ENCODE measurements around the gene BSND.

BSND gene

DNA sequence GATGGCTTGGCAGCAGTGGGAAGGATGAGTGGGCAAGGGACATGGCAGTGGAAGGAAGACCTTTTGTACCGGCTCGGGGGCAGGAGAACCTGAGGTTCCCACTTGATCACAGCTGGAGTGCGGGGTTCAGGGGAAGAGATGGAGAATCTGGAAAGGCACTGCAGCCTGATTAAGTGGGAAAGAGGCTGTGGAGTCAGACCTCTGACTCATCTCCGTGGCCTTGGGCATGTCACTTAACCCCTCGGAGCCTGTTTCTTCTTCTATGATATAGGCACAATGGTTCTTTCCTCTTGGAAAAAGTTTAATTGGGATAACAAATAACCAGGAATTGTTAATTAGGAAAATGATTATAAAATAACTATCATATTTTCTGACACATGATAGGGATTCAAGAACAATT is 31.4 kb upstream of the BSND start:
- TF ChIP-seq CEBPB (IDR thresholded peaks at IDR 0.05), result no peak
- TF ChIP-seq TCF12 (IDR thresholded peaks at IDR 0.05; ENCODE audit: low read depth), result no peak
- no peak for TF ChIP-seq NFIC (IDR thresholded peaks at IDR 0.05)
- TF ChIP-seq EGR1 (IDR thresholded peaks at IDR 0.05), result no peak
- TF ChIP-seq MAX (IDR thresholded peaks at IDR 0.05), result no peak
- no peak for TF ChIP-seq TAF1 (IDR thresholded peaks at IDR 0.05; ENCODE audit: low read depth)
- TF ChIP-seq RAD21 (IDR thresholded peaks at IDR 0.05; ENCODE audit: low read depth), result no peak
- TF ChIP-seq ZBTB7A (IDR thresholded peaks at IDR 0.05; ENCODE audit: low read depth), result no peak
- no peak for TF ChIP-seq EP300 (IDR thresholded peaks at IDR 0.05; ENCODE audit: borderline replicate concordance)
- TF ChIP-seq TEAD4 (IDR thresholded peaks at IDR 0.05), result no peak
- no peak for TF ChIP-seq CREB1 (IDR thresholded peaks at IDR 0.05; ENCODE audit: low read depth)
- no peak for TF ChIP-seq FOXM1 (IDR thresholded peaks at IDR 0.05; ENCODE audit: borderline replicate concordance, low read depth)
- no peak for TF ChIP-seq YY1 (IDR thresholded peaks at IDR 0.05; ENCODE audit: low read depth)
- no peak for TF ChIP-seq REST (IDR thresholded peaks at IDR 0.05; ENCODE audit: low read depth)
- TF ChIP-seq, protein P1, sequence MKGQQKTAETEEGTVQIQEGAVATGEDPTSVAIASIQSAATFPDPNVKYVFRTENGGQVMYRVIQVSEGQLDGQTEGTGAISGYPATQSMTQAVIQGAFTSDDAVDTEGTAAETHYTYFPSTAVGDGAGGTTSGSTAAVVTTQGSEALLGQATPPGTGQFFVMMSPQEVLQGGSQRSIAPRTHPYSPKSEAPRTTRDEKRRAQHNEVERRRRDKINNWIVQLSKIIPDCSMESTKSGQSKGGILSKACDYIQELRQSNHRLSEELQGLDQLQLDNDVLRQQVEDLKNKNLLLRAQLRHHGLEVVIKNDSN (IDR thresholded peaks at IDR 0.05), result no peak

DNA sequence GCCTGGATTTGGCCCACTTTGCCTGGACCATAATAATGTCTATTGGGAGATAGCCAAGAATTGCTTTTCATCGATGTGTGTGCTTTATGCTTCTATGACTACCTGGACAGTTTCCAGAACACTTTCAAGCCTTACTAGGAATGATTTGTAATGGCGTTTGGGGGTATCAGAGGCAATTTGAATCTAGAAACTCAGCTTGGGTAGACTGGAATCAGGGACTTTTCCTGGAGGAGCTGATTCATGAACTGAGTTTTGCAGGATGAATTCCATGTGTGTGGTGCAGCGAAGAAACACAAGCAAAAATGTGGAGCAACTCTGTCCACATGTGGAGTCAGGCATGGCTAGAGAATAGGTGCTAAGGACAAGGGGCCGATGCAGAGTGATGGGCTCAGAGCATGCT is 30.2 kb upstream of the BSND start:
- TF ChIP-seq EGR1 (IDR thresholded peaks at IDR 0.05) (no peak), FOXM1 (IDR thresholded peaks at IDR 0.05; ENCODE audit: borderline replicate concordance, low read depth) (no peak), MAX (IDR thresholded peaks at IDR 0.05) (no peak), YY1 (IDR thresholded peaks at IDR 0.05; ENCODE audit: low read depth) (no peak), ZBTB7A (IDR thresholded peaks at IDR 0.05; ENCODE audit: low read depth) (no peak), REST (IDR thresholded peaks at IDR 0.05; ENCODE audit: low read depth) (no peak), EP300 (IDR thresholded peaks at IDR 0.05; ENCODE audit: borderline replicate concordance) (no peak), NFIC (IDR thresholded peaks at IDR 0.05) (no peak), CREB1 (IDR thresholded peaks at IDR 0.05; ENCODE audit: low read depth) (no peak), RAD21 (IDR thresholded peaks at IDR 0.05; ENCODE audit: low read depth) (no peak), CEBPB (IDR thresholded peaks at IDR 0.05) (no peak), TEAD4 (IDR thresholded peaks at IDR 0.05) (no peak), TAF1 (IDR thresholded peaks at IDR 0.05; ENCODE audit: low read depth) (no peak), TCF12 (IDR thresholded peaks at IDR 0.05; ENCODE audit: low read depth) (no peak)
- TF ChIP-seq, protein P1 (IDR thresholded peaks at IDR 0.05), result no peak

GRCh38 chr1:54969879-54970278 is 28.9 kb upstream of the BSND start:
- TF ChIP-seq TCF12 (IDR thresholded peaks at IDR 0.05; ENCODE audit: low read depth) (no peak), YY1 (IDR thresholded peaks at IDR 0.05; ENCODE audit: low read depth) (no peak), FOXM1 (IDR thresholded peaks at IDR 0.05; ENCODE audit: borderline replicate concordance, low read depth) (no peak), EP300 (IDR thresholded peaks at IDR 0.05; ENCODE audit: borderline replicate concordance) (no peak), ZBTB7A (IDR thresholded peaks at IDR 0.05; ENCODE audit: low read depth) (no peak), TEAD4 (IDR thresholded peaks at IDR 0.05) (no peak), NFIC (IDR thresholded peaks at IDR 0.05) (no peak), REST (IDR thresholded peaks at IDR 0.05; ENCODE audit: low read depth) (no peak), MAX (IDR thresholded peaks at IDR 0.05) (no peak), EGR1 (IDR thresholded peaks at IDR 0.05) (no peak), CEBPB (IDR thresholded peaks at IDR 0.05) (no peak), RAD21 (IDR thresholded peaks at IDR 0.05; ENCODE audit: low read depth) (no peak), CREB1 (IDR thresholded peaks at IDR 0.05; ENCODE audit: low read depth) (no peak), TAF1 (IDR thresholded peaks at IDR 0.05; ENCODE audit: low read depth) (no peak)
- TF ChIP-seq, protein P1 (IDR thresholded peaks at IDR 0.05), result no peak
